Small intestine (tissue), 7 donors: ENCODE data around the gene CLMN. TPM values are rescaled to one million over a fixed set of nuclear protein-coding genes. Genes with fewer than 3 reads are reported as not detected.
"Not testable (repeated sequence)": the region's sequence is repeated elsewhere in the genome, so short reads cannot be mapped to it uniquely, and the experiment has no call there.

Experiments used
- DNase-seq, 2 donors: peaks; one replicate each; pipeline versions ENCODE4 v3.0.0 to v3.0.0-alpha.2; 2013
- FAIRE-seq: peaks from 2 replicates; lab custom pipeline; 2012; peaks lifted over from hg19 to GRCh38; lab: Jason Lieb, UNC
- H3K27ac ChIP-seq, 3 donors: one replicate each; pipeline ENCODE4 v1.5.1; 2013; ENCODE audit warnings: low read length in 2 of 3, mild to moderate bottlenecking in 2 of 3, control low read depth in 1 of 3, inconsistent platforms in 1 of 3, low read depth in 1 of 3, moderate library complexity in 1 of 3
- H3K27me3 ChIP-seq, 3 donors: one replicate each; pipeline ENCODE4 v1.6.1; 2013; ENCODE audit warnings: low read length in 3 of 3, inconsistent platforms in 1 of 3; ENCODE audit not compliant: control insufficient read depth in 3 of 3, insufficient read depth in 3 of 3
- H3K36me3 ChIP-seq, 3 donors: one replicate each; pipeline ENCODE4 v1.6.1; 2013; ENCODE audit warnings: low read length in 3 of 3, inconsistent platforms in 1 of 3, low read depth in 1 of 3, mild to moderate bottlenecking in 1 of 3, moderate library complexity in 1 of 3; ENCODE audit not compliant: control insufficient read depth in 3 of 3, insufficient read depth in 2 of 3
- H3K4me1 ChIP-seq, 3 donors: one replicate each; pipeline ENCODE4 v1.6.1; 2013; ENCODE audit warnings: low read length in 2 of 3, inconsistent platforms in 1 of 3, low read depth in 1 of 3, mild to moderate bottlenecking in 1 of 3, moderate library complexity in 1 of 3; ENCODE audit not compliant: control insufficient read depth in 3 of 3, insufficient read depth in 2 of 3
- H3K4me3 ChIP-seq, 3 donors: one replicate each; pipeline ENCODE4 v1.5.1; 2013; ENCODE audit warnings: low read length in 3 of 3, control low read depth in 1 of 3, inconsistent platforms in 1 of 3, low read depth in 1 of 3, mild to moderate bottlenecking in 1 of 3, moderate library complexity in 1 of 3
- H3K9me3 ChIP-seq, 2 donors: one replicate each; pipeline ENCODE4 v1.6.1; 2013; ENCODE audit warnings: low read depth in 1 of 2, low read length in 1 of 2; ENCODE audit not compliant: control insufficient read depth in 2 of 2, insufficient read depth in 1 of 2
- WGBS, 3 donors: extraction: QIAGEN DNeasy Blood & Tissue Kit; methylation state at CpG; one replicate each; pipeline ENCODE4 v1.1.7; 2013; 5-methylcytosine and 5-hydroxymethylcytosine counted together
- polyA plus RNA-seq, 4 donors: library from polyadenylated mRNA; stranded (reverse) in 3 of 4; unstranded in 1 of 4; fragments of 200-250 nt in 3 of 4; fragments of 120-200 nt in 1 of 4; gene quantifications; one replicate each; pipeline versions ENCODE4 v1.2.1 to v1.2.3, GENCODE V29; 2013
- donor health status: healthy with polysubstance abuse.
- donor health status: control.
- donor health status: control.
- donor health status: Bipolar disorder and iron deficiency.
- donor health status: healthy.

Gene CLMN
- polyA plus RNA-seq, 4 donors = 2.9 to 25.0 (median 5.7) TPM

- DNase-seq = no peak
- no peak overlapping the region for H3K27ac ChIP-seq
- WGBS, 3 donors = 94 to 99% (median 95%) methylated on average over 5 of the region's 5 CpGs
- H3K36me3 ChIP-seq = peaks cover 0 to 10% (median 0%) of the 10 kb centered on the region in 3 donors
- H3K27me3 ChIP-seq = no peaks in the 10 kb centered on the region
- no peak for FAIRE-seq
- H3K9me3 ChIP-seq = peaks cover 0 to 6% of the 10 kb centered on the region in 2 donors
- H3K4me1 ChIP-seq = peaks cover 0 to 5% (median 3%) of the 10 kb centered on the region in 3 donors
- no peak overlapping the region for H3K4me3 ChIP-seq
These were observed 30.9 kb downstream of the CLMN start for GRCh38 chr14:95288672-95289322.

GRCh38 chr14:95287176-95287754 lies 32.4 kb downstream of the CLMN start:
- no peaks in the 10 kb centered on the region for H3K27me3 ChIP-seq
- 88 to 97% (median 93%) methylated on average over 6 of the region's 6 CpGs for WGBS, 3 donors
- H3K4me3 ChIP-seq = no peak overlapping the region
- peaks cover 0 to 10% (median 0%) of the 10 kb centered on the region in 3 donors for H3K36me3 ChIP-seq
- no peak for FAIRE-seq
- peaks cover 0 to 6% of the 10 kb centered on the region in 2 donors for H3K9me3 ChIP-seq
- peaks cover 0 to 5% (median 3%) of the 10 kb centered on the region in 3 donors for H3K4me1 ChIP-seq
- no peak overlapping the region for H3K27ac ChIP-seq
- no peak for DNase-seq

- DNase-seq = no peak
- no peak for FAIRE-seq
- Histone ChIP-seq H3K27ac (no peak overlapping the region), H3K27me3 (no peaks in the 10 kb centered on the region), H3K9me3 (peaks cover 0 to 6% of the 10 kb centered on the region in 2 donors), H3K4me3 (no peak overlapping the region), H3K4me1 (peaks cover 0 to 4% (median 1%) of the 10 kb centered on the region in 3 donors), H3K36me3 (peaks cover 0 to 10% (median 0%) of the 10 kb centered on the region in 3 donors)
- 69 to 76% (median 75%) methylated on average over 5 of the region's 5 CpGs for WGBS, 3 donors
These were observed 33.1 kb downstream of the CLMN start for GRCh38 chr14:95286645-95287044.

GRCh38 chr14:95285566-95285965 lies 34.1 kb downstream of the CLMN start:
- H3K36me3 ChIP-seq = peaks cover 0 to 10% (median 0%) of the 10 kb centered on the region in 3 donors
- WGBS, 3 donors = 59 to 91% (median 62%) methylated on average over 4 of the region's 4 CpGs
- peaks cover 0 to 6% of the 10 kb centered on the region in 2 donors for H3K9me3 ChIP-seq
- DNase-seq = peak in 1 of 2 donors; percentile 54
- H3K27me3 ChIP-seq = no peaks in the 10 kb centered on the region
- no peak for FAIRE-seq
- H3K4me3 ChIP-seq = no peak overlapping the region
- H3K27ac ChIP-seq = no peak overlapping the region
- H3K4me1 ChIP-seq = no peaks in the 10 kb centered on the region

GRCh38 chr14:95283802-95284201 lies 35.9 kb downstream of the CLMN start:
- DNase-seq, H3K36me3 ChIP-seq, H3K4me3 ChIP-seq, FAIRE-seq, H3K4me1 ChIP-seq, H3K27me3 ChIP-seq, H3K27ac ChIP-seq, H3K9me3 ChIP-seq: not testable (repeated sequence)
- WGBS, 3 donors = 81 to 98% (median 88%) methylated on average over 3 of the region's 3 CpGs

GRCh38 chr14:95282986-95283380 lies 36.7 kb downstream of the CLMN start:
- H3K27ac ChIP-seq, DNase-seq, H3K27me3 ChIP-seq, H3K4me3 ChIP-seq, H3K36me3 ChIP-seq, FAIRE-seq, H3K4me1 ChIP-seq, H3K9me3 ChIP-seq: not testable (repeated sequence)
- 77 to 84% (median 83%) methylated on average over 5 of the region's 5 CpGs for WGBS, 3 donors

GRCh38 chr14:95282354-95282985 lies 37.2 kb downstream of the CLMN start:
- FAIRE-seq (no peak), DNase-seq (no peak)
- no peaks in the 10 kb centered on the region for H3K27me3 ChIP-seq
- WGBS, 3 donors = 65 to 91% (median 65%) methylated on average over 2 of the region's 2 CpGs
- H3K27ac ChIP-seq = no peak overlapping the region
- H3K4me3 ChIP-seq = no peak overlapping the region
- H3K9me3 ChIP-seq = peaks cover 0 to 9% of the 10 kb centered on the region in 2 donors
- H3K36me3 ChIP-seq = peaks cover 0 to 1% (median 0%) of the 10 kb centered on the region in 3 donors
- H3K4me1 ChIP-seq = no peaks in the 10 kb centered on the region

- H3K9me3 ChIP-seq = peaks cover 0 to 9% of the 10 kb centered on the region in 2 donors
- 61 to 73% (median 70%) methylated on average over 4 of the region's 4 CpGs for WGBS, 3 donors
- H3K4me3 ChIP-seq = no peak overlapping the region
- H3K4me1 ChIP-seq = peaks cover 0 to 5% (median 0%) of the 10 kb centered on the region in 3 donors
- H3K27ac ChIP-seq = no peak overlapping the region
- no peaks in the 10 kb centered on the region for H3K36me3 ChIP-seq
- no peak for DNase-seq
- H3K27me3 ChIP-seq = no peaks in the 10 kb centered on the region
- FAIRE-seq = no peak
These were observed 38.0 kb downstream of the CLMN start for GRCh38 chr14:95281560-95282176.
